H1 (cell line): ENCODE measurements around the gene PPP1R7. TPM values are rescaled to one million over a fixed set of nuclear protein-coding genes. Genes with fewer than 3 reads are reported as not detected.

ENCODE experiments used
- CTCF ChIA-PET: fragments of 300-600 bp; sonication (Branson Sonifier 250); formaldehyde crosslinking; loops from one replicate; lab custom pipeline; 2021; ENCODE audit not compliant: partially characterized antibody; lab: Charles Lee
- POLR2A ChIA-PET: fragments of 300-600 bp; sonication (Branson Sonifier 250); formaldehyde crosslinking; loops from one replicate; lab custom pipeline; 2021; ENCODE audit warnings: inconsistent platforms; ENCODE audit not compliant: partially characterized antibody; lab: Charles Lee
- DNase-seq, 2 experiments: peaks; one replicate each; pipeline versions ENCODE4 v3.0.0 to v3.0.0-alpha.2; 2010 to 2022; ENCODE audit warnings: low spot score in 2 of 2, low read depth in 1 of 2, mixed read lengths in 1 of 2
- FAIRE-seq: peaks from 2 replicates; lab custom pipeline; 2011; peaks lifted over from hg19 to GRCh38; lab: Jason Lieb, UNC
- H2AFZ ChIP-seq: 2 replicates; pipeline ENCODE4 v1.8.1; 2012; ENCODE audit warnings: low read length, inconsistent platforms
- H2AK5ac ChIP-seq: 2 replicates; pipeline ENCODE4 v1.6.1; 2013; ENCODE audit warnings: low read depth, low read length
- H2BK120ac ChIP-seq: replicated peaks from 2 replicates; pipeline ENCODE3; 2013; ENCODE audit warnings: low read depth, low read length, inconsistent platforms
- H2BK12ac ChIP-seq: 2 replicates; pipeline ENCODE4 v1.6.1; 2013; ENCODE audit warnings: low read depth, low read length
- H2BK15ac ChIP-seq: 2 replicates; pipeline ENCODE4 v1.6.1; 2013; ENCODE audit warnings: low read length
- H2BK20ac ChIP-seq: 2 replicates; pipeline ENCODE4 v1.6.1; 2013; ENCODE audit warnings: low read length
- H2BK5ac ChIP-seq: 2 replicates; pipeline ENCODE4 v1.6.1; 2013; ENCODE audit warnings: low read depth, low read length
- H3K14ac ChIP-seq: 2 replicates; pipeline ENCODE4 v1.6.1; 2013; ENCODE audit warnings: inconsistent platforms; ENCODE audit not compliant: insufficient read length
- H3K18ac ChIP-seq: 2 replicates; pipeline ENCODE4 v1.6.1; 2013; ENCODE audit warnings: low read length; ENCODE audit errors: extremely low read depth
- H3K23ac ChIP-seq: 2 replicates; pipeline ENCODE4 v1.6.1; 2013; ENCODE audit warnings: inconsistent platforms; ENCODE audit not compliant: insufficient read length
- H3K23me2 ChIP-seq: 2 replicates; pipeline ENCODE4 v1.6.1; 2013; ENCODE audit warnings: low read depth, low read length
- H3K27ac ChIP-seq: 2 replicates; pipeline ENCODE4 v1.6.1; 2011; ENCODE audit warnings: low read depth, low read length, inconsistent platforms
- H3K27me3 ChIP-seq, 4 experiments: replicated peaks in 1 of 4; 1 replicate in 1 of 4; 2 replicates in 3 of 4; pipeline versions ENCODE4 v1.6.1 to v1.8.1; 2011 to 2013; ENCODE audit warnings: low read length in 3 of 4, mild to moderate bottlenecking in 3 of 4, inconsistent platforms in 2 of 4, mixed read lengths in 2 of 4, moderate library complexity in 1 of 4; ENCODE audit not compliant: control insufficient read depth in 3 of 4, insufficient read depth in 3 of 4; ENCODE audit errors: extremely low read depth in 1 of 4
- H3K36me3 ChIP-seq, 4 experiments: 2 replicates each; pipeline versions ENCODE4 v1.6.1 to v1.8.1; 2011 to 2013; ENCODE audit warnings: mild to moderate bottlenecking in 4 of 4, low read length in 3 of 4, moderate library complexity in 2 of 4, control low read depth in 1 of 4, inconsistent platforms in 1 of 4; ENCODE audit not compliant: insufficient read depth in 4 of 4, control insufficient read depth in 2 of 4
- H3K4ac ChIP-seq: replicated peaks from 2 replicates; pipeline ENCODE3; 2013; ENCODE audit warnings: low read length, low read depth, mixed read lengths, inconsistent platforms; ENCODE audit not compliant: insufficient read length
- H3K4me1 ChIP-seq, 4 experiments: replicated peaks in 1 of 4; 1 replicate in 1 of 4; 2 replicates in 3 of 4; pipeline versions ENCODE4 v1.6.1 to v1.8.1; 2011 to 2013; ENCODE audit warnings: low read length in 3 of 4, inconsistent platforms in 2 of 4, mixed read lengths in 1 of 4; ENCODE audit not compliant: insufficient read depth in 4 of 4, control insufficient read depth in 3 of 4
- H3K4me2 ChIP-seq, 2 experiments: 2 replicates each; pipeline versions ENCODE4 v1.6.1 to v1.8.1; 2011 to 2013; ENCODE audit warnings: low read depth in 2 of 2, low read length in 2 of 2, control low read depth in 1 of 2, inconsistent platforms in 1 of 2, mild to moderate bottlenecking in 1 of 2; ENCODE audit not compliant: insufficient read depth in 1 of 2
- H3K4me3 ChIP-seq, 4 experiments: fragments of 200-600, 300-600 bp in 1 of 4; sonication (generic), shearing (Covaris generic), sonication (Bioruptor Twin) in 1 of 4; 2 replicates each; pipeline versions ENCODE4 v1.5.1 to v1.8.1; 2011 to 2016; ENCODE audit warnings: low read length in 4 of 4, low read depth in 3 of 4, control low read depth in 2 of 4, inconsistent platforms in 2 of 4, mild to moderate bottlenecking in 2 of 4, mixed read lengths in 1 of 4, moderate library complexity in 1 of 4; ENCODE audit not compliant: insufficient read depth in 2 of 4; ENCODE audit errors: extremely low read depth in 1 of 4
- H3K56ac ChIP-seq: replicated peaks from 2 replicates; pipeline ENCODE3; 2013; ENCODE audit warnings: low read depth, mild to moderate bottlenecking, mixed read lengths, low read length, inconsistent platforms; ENCODE audit not compliant: insufficient read length
- H3K79me1 ChIP-seq: 2 replicates; pipeline ENCODE4 v1.6.1; 2013; ENCODE audit warnings: low read depth, low read length, control low read depth
- H3K79me2 ChIP-seq, 2 experiments: 2 replicates each; pipeline versions ENCODE4 v1.6.1 to v1.8.1; 2012 to 2013; ENCODE audit warnings: low read length in 2 of 2, mild to moderate bottlenecking in 2 of 2, inconsistent platforms in 1 of 2; ENCODE audit not compliant: insufficient read depth in 2 of 2, control insufficient read depth in 1 of 2
- H3K9ac ChIP-seq, 4 experiments: replicated peaks in 1 of 4; 1 replicate in 1 of 4; 2 replicates in 3 of 4; pipeline versions ENCODE4 v1.6.1 to v1.8.1; 2011 to 2013; ENCODE audit warnings: low read depth in 3 of 4, low read length in 3 of 4, control low read depth in 2 of 4, mild to moderate bottlenecking in 2 of 4, moderate library complexity in 2 of 4, inconsistent platforms in 1 of 4; ENCODE audit errors: extremely low read depth in 1 of 4
- H3K9me3 ChIP-seq, 2 experiments: 2 replicates each; pipeline versions ENCODE4 v1.6.1 to v1.8.1; 2012 to 2013; ENCODE audit warnings: mild to moderate bottlenecking in 2 of 2, moderate library complexity in 2 of 2, control low read depth in 1 of 2, inconsistent platforms in 1 of 2, low read depth in 1 of 2, low read length in 1 of 2, mixed read lengths in 1 of 2; ENCODE audit not compliant: insufficient read depth in 2 of 2
- H4K20me1 ChIP-seq, 2 experiments: replicated peaks in 1 of 2; 2 replicates each; pipeline versions ENCODE3 to v1.8.1; 2011 to 2013; ENCODE audit warnings: inconsistent platforms in 2 of 2, low read length in 2 of 2, mild to moderate bottlenecking in 1 of 2; ENCODE audit not compliant: insufficient read depth in 2 of 2, control insufficient read depth in 1 of 2
- H4K5ac ChIP-seq: 2 replicates; pipeline ENCODE4 v1.6.1; 2013; ENCODE audit warnings: low read length, low read depth, mixed read lengths, inconsistent platforms; ENCODE audit not compliant: insufficient read length
- H4K8ac ChIP-seq: 2 replicates; pipeline ENCODE4 v1.8.0; 2013; ENCODE audit warnings: mild to moderate bottlenecking, moderate library complexity, low read length, inconsistent platforms; ENCODE audit not compliant: insufficient read depth; ENCODE audit errors: extremely low read depth
- H4K91ac ChIP-seq: replicated peaks from 2 replicates; pipeline ENCODE3; 2013; ENCODE audit warnings: low read length, mixed read lengths, inconsistent platforms; ENCODE audit not compliant: insufficient read length
- EZH2 ChIP-seq: fragments of 200-600 bp; sonication (generic); IDR thresholded peaks from 2 replicates; pipeline ENCODE4 v1.7.1; 2012; ENCODE audit warnings: low read depth, mild to moderate bottlenecking, moderate library complexity, low read length, inconsistent platforms; ENCODE audit not compliant: severe bottlenecking
- GABPA ChIP-seq: IDR thresholded peaks from 2 replicates; pipeline ENCODE4 v1.6.1; 2011; ENCODE audit warnings: mild to moderate bottlenecking, low read length, moderate library complexity, borderline replicate concordance; ENCODE audit not compliant: insufficient read depth
- WGBS, 2 experiments: shearing (Covaris generic) in 1 of 2; methylation state at CpG; one replicate each; pipeline versions ENCODE4 v1.1.6 to v1.1.7; 2013 to 2015; ENCODE audit warnings: low lambda C conversion rate in 2 of 2, mixed read lengths in 2 of 2, inconsistent platforms in 1 of 2, low coverage in 1 of 2, missing lambda C conversion rate in 1 of 2; ENCODE audit not compliant: insufficient replicate concordance in 2 of 2, insufficient coverage in 1 of 2, insufficient read length in 1 of 2; ENCODE audit errors: extremely low coverage in 1 of 2, missing lambda C conversion rate in 1 of 2; 5-methylcytosine and 5-hydroxymethylcytosine counted together
- polyA plus RNA-seq, 7 experiments: library from polyadenylated mRNA; depleted of rRNA in 3 of 7; stranded (reverse) in 5 of 7; unstranded in 2 of 7; fragments of >200 nt in 5 of 7; fragments of 200-250 nt in 2 of 7; gene quantifications; 1 replicate in 5 of 7; 2 replicates in 1 of 7; 4 replicates in 1 of 7; pipeline versions ENCODE4 v1.2.1 to v1.2.3, GENCODE V29; 2011 to 2013; ENCODE audit warnings: missing spikeins in 2 of 7, mixed read lengths in 2 of 7
- total RNA-seq: library from RNA; stranded (reverse); fragmentation: NEBNext Ultra II Directional; extraction: Animal tissue kit (Norgen Biotek cat#: 25700); gene quantifications from 2 replicates; pipeline ENCODE4 v1.2.1, GENCODE V29; 2021

Gene PPP1R7
- total and polyA plus RNA-seq, 2 of the 8 experiments (the other 6 are each of a cell fraction or from before 2014, with no cell fraction given), result 22.2 to 64.0 TPM

- no peak for TF ChIP-seq GABPA
- no peak for TF ChIP-seq EZH2
- no peaks in the 10 kb centered on the region for H3K79me2 ChIP-seq
- no peak for DNase-seq
- 89% methylated on average over 11 of the region's 11 CpGs; no CpG with 5 or more reads in 1 of the 2 experiments for WGBS, 2 experiments
- H3K4me2 ChIP-seq, result no peak overlapping the region
- no peak overlapping the region for H4K5ac ChIP-seq
- H2AK5ac ChIP-seq, result no peak overlapping the region
- H3K27ac ChIP-seq, result no peak overlapping the region
- H3K27me3 ChIP-seq, result no peaks in the 10 kb centered on the region
- ChIA-PET CTCF (interaction anchor here (0.6 kb wide), 1 partner anchor 11 kb away, joined by 3 read pairs; no protein-coding TSS in a partner anchor), POLR2A (no interaction called here)
- H3K9me3 ChIP-seq, result no peaks in the 10 kb centered on the region
- H4K20me1 ChIP-seq, result peaks cover 3 to 6% of the 10 kb centered on the region in 2 experiments
- no peak overlapping the region for H2BK12ac ChIP-seq
- H2BK120ac ChIP-seq, result no peak overlapping the region
- H3K4me1 ChIP-seq, result no peaks in the 10 kb centered on the region
- H2BK20ac ChIP-seq, result no peak overlapping the region
- no peak overlapping the region for H2BK15ac ChIP-seq
- H4K91ac ChIP-seq, result no peak overlapping the region
- no peak overlapping the region for H3K4ac ChIP-seq
- H3K23me2 ChIP-seq, result no peaks in the 10 kb centered on the region
- no peak overlapping the region for H3K23ac ChIP-seq
- H3K79me1 ChIP-seq, result no peaks in the 10 kb centered on the region
- no peak for FAIRE-seq
- H3K9ac ChIP-seq, result no peak overlapping the region
- no peak overlapping the region for H3K56ac ChIP-seq
- no peak overlapping the region for H4K8ac ChIP-seq
- no peak overlapping the region for H3K14ac ChIP-seq
- H3K18ac ChIP-seq, result no peak overlapping the region
- H3K36me3 ChIP-seq, result peaks cover 0 to 12% (median 4%) of the 10 kb centered on the region in 4 experiments; a peak in 3 of 8 replicates
- no peak overlapping the region for H2BK5ac ChIP-seq
- H2AFZ ChIP-seq, result no peak overlapping the region
- no peak overlapping the region for H3K4me3 ChIP-seq
Measured at GRCh38 chr2:241114836-241115235, 35.4 kb upstream of the PPP1R7 start.
